HCT116 (cell line): ENCODE results near the gene MRFAP1.

ENCODE experiments used
- CTCF ChIP-seq, 3 experiments: fragments of 200-600 bp in 1 of 3; sonication (generic) in 1 of 3; IDR thresholded peaks in 2 of 3; conservative IDR thresholded peaks in 1 of 3; 2 replicates each; pipeline ENCODE4 v1.5.1; 2012 to 2017; ENCODE audit warnings: low read depth in 2 of 3, low read length in 2 of 3, antibody characterized with exemption in 1 of 3, borderline replicate concordance in 1 of 3, control low read depth in 1 of 3, mild to moderate bottlenecking in 1 of 3, mixed read lengths in 1 of 3, mixed run types in 1 of 3, moderate library complexity in 1 of 3; ENCODE audit not compliant: insufficient read depth in 1 of 3
- ELF1 ChIP-seq: IDR thresholded peaks from 2 replicates; pipeline ENCODE4 v1.6.1; 2012; ENCODE audit warnings: low read depth, borderline replicate concordance
- EZH2 ChIP-seq: fragments of 200-600 bp; sonication (generic); IDR thresholded peaks from 2 replicates; pipeline ENCODE4 v1.6.1; 2017; ENCODE audit warnings: antibody characterized with exemption, mixed run types
- EZH2phosphoT487 ChIP-seq: fragments of 200-600 bp; IDR thresholded peaks from 2 replicates; pipeline ENCODE4 v1.6.1; 2018; ENCODE audit warnings: antibody characterized with exemption, borderline replicate concordance
- POLR2A ChIP-seq: IDR thresholded peaks from 2 replicates; pipeline ENCODE4 v1.7.0; 2011; ENCODE audit warnings: borderline replicate concordance; ENCODE audit not compliant: insufficient read depth, insufficient read length; ENCODE audit errors: extremely low read depth
- RAD21 ChIP-seq: IDR thresholded peaks from 2 replicates; pipeline ENCODE4 v1.6.1; 2012; ENCODE audit warnings: low read depth, mild to moderate bottlenecking
- TCF7L2 ChIP-seq: IDR thresholded peaks from 2 replicates; pipeline ENCODE4 v1.7.0; 2011; ENCODE audit warnings: borderline replicate concordance, inconsistent platforms; ENCODE audit not compliant: insufficient read depth, insufficient read length; ENCODE audit errors: extremely low read depth
- ZNF274 ChIP-seq: fragments of 200-500 bp; sonication (Bioruptor generic); IDR thresholded peaks from 2 replicates; pipeline ENCODE4 v1.6.1; 2014; ENCODE audit warnings: mild to moderate bottlenecking, low read depth, low read length, inconsistent platforms

- TF ChIP-seq CTCF (IDR thresholded peaks at IDR 0.05 in 2 of 3, conservative IDR thresholded peaks at IDR 0.05 in 1 of 3; ENCODE audit: borderline replicate concordance in 1 of 3, insufficient read depth in 1 of 3, low read depth in 2 of 3, low read length in 2 of 3) (no peak), EZH2 (no peak), TCF7L2 (no peak), EZH2phosphoT487 (no peak), RAD21 (no peak), POLR2A (no peak), ZNF274 (no peak), ELF1 (no peak)
Measured at GRCh38 chr4:6595897-6596537, 44.5 kb upstream of the MRFAP1 start.
